ENCODE measurements around the gene KRT86.

The KRT86 gene

DNA sequence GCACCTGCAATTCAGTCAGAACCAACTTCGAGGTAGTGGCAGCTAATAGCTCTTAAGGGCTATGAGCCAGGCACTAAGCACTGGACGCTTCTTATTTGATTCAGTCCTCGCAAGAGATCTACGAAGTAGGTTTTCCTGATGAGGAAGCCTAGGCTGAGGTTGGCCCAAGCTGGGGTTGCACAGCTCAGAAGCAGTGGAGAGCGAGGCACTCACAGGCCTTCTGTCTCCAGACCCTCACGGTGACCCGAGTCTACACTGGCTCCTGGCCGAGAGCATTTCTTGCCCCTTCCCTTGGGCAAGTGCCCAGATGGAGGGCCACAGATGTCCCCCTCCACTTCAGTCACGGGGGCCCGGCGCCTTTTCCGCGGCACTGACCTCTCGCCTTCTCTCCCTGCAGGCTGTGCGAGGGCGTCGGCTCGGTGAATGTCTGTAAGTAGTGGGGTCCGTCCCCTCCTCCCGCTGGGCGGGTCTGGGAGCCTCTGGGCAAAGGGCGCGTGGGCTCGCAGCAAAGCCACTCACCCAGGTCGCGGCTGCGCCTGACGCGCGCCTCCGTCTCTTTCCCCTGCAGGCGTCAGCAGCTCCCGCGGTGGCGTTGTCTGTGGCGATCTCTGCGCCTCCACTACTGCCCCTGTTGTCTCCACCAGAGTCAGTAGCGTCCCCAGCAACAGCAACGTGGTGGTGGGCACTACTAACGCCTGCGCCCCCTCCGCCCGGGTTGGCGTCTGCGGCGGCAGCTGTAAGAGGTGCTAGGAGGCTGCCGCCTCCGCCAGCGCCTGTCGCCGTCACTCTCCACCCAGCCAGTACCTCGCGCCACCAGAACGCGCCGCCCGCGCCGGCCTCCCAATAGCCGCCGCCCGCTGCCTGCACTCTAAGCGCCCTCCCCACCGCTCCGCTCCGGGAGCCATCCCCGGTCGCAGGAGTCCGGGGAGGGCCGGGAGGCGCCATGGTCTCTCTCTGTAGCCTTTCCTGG is 33.7 kb downstream of the KRT86 start:
- TF ChIP-seq CTCF (IDR thresholded peaks at IDR 0.05; ENCODE audit: low read depth, low read length), result peak; percentile 14
- Histone ChIP-seq H3K9me3 (no peaks in the 10 kb centered on the region), H3K36me3 (no peaks in the 10 kb centered on the region), H3K27me3 (peaks cover 23% of the 10 kb centered on the region), H3K4me3 (ENCODE audit: low read depth, low read length) (peak overlapping the region; percentile 51), H3K4me1 (no peaks in the 10 kb centered on the region)
- DNase-seq, result peak; percentile 74

DNA sequence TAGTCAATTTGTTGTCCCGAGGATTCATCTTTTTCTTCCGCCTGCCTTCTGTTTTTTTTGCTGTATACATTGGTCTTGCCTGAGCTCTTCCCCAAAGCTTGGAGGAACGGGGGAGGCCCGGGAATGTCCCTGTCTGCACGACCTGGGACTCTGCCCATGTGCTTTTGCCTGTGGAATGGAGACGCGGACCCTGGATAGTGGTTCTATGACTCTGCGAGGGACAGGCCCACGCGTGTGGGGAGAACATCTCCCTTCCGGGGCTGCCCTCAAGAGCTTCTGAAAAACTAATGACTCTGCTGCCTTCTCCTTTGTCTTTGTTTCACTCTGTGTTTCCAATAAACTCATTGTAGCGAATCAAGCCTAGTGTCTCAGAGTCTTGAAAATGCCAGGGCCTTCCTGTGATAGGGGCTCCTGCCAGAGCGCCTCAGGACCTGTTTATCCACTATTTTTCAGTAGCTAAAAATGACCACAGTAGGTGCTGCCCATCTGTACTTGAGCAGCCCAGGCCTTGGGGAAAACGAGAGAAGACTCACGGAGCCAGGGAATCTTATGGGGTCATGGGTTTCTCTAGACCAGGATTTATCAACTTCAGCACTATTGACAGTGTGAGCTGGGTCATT is 34.5 kb downstream of the KRT86 start:
- no peak for TF ChIP-seq CTCF (IDR thresholded peaks at IDR 0.05; ENCODE audit: low read depth, low read length)
- no peak for DNase-seq
- Histone ChIP-seq H3K9me3 (no peaks in the 10 kb centered on the region), H3K27me3 (peaks cover 25% of the 10 kb centered on the region), H3K4me3 (ENCODE audit: low read depth, low read length) (peak overlapping the region; percentile 51), H3K4me1 (no peaks in the 10 kb centered on the region), H3K36me3 (no peaks in the 10 kb centered on the region)

GRCh38 chr12:52310622-52311284 is 36.3 kb downstream of the KRT86 start:
- Histone ChIP-seq H3K4me1 (no peaks in the 10 kb centered on the region), H3K27me3 (peaks cover 38% of the 10 kb centered on the region), H3K9me3 (no peaks in the 10 kb centered on the region), H3K4me3 (ENCODE audit: low read depth, low read length) (no peak overlapping the region), H3K36me3 (no peaks in the 10 kb centered on the region)
- TF ChIP-seq CTCF (IDR thresholded peaks at IDR 0.05; ENCODE audit: low read depth, low read length), result no peak
- no peak for DNase-seq

DNA sequence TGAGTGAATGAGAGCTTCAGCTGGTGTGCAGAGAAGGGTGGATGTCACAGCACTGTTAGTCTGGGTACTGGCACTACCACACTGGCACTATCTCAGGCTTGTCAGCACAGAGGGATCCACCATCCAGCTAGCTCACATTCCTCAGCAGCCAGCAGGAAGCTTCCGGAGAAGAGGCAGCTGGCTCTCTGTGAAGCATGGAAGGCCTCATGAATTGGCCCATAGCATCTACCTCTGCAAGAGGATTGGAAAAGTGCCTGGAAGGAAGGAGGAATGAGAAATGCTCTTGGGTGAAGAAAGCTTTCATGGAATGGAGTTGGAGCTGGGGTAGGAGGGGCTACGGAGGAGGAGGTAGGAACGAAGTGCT is 36.8 kb downstream of the KRT86 start:
- Histone ChIP-seq H3K9me3 (no peaks in the 10 kb centered on the region), H3K27me3 (peaks cover 38% of the 10 kb centered on the region), H3K4me3 (ENCODE audit: low read depth, low read length) (no peak overlapping the region), H3K36me3 (no peaks in the 10 kb centered on the region), H3K4me1 (no peaks in the 10 kb centered on the region)
- no peak for TF ChIP-seq CTCF (IDR thresholded peaks at IDR 0.05; ENCODE audit: low read depth, low read length)
- no peak for DNase-seq

- no peaks in the 10 kb centered on the region for H3K36me3 ChIP-seq
- no peak for DNase-seq
- peaks cover 38% of the 10 kb centered on the region for H3K27me3 ChIP-seq
- TF ChIP-seq CTCF (IDR thresholded peaks at IDR 0.05; ENCODE audit: low read depth, low read length), result no peak
- no peak overlapping the region for H3K4me3 ChIP-seq (ENCODE audit: low read depth, low read length)
- no peaks in the 10 kb centered on the region for H3K4me1 ChIP-seq
- H3K9me3 ChIP-seq, result no peaks in the 10 kb centered on the region
Observed at GRCh38 chr12:52312086-52312485, 37.6 kb downstream of the KRT86 start.
